ENCODE data around the gene ICAM4.
"Not testable (repeated sequence)": the region's sequence is repeated elsewhere in the genome, so short reads cannot be mapped to it uniquely, and the experiment has no call there.

The ICAM4 gene

DNA sequence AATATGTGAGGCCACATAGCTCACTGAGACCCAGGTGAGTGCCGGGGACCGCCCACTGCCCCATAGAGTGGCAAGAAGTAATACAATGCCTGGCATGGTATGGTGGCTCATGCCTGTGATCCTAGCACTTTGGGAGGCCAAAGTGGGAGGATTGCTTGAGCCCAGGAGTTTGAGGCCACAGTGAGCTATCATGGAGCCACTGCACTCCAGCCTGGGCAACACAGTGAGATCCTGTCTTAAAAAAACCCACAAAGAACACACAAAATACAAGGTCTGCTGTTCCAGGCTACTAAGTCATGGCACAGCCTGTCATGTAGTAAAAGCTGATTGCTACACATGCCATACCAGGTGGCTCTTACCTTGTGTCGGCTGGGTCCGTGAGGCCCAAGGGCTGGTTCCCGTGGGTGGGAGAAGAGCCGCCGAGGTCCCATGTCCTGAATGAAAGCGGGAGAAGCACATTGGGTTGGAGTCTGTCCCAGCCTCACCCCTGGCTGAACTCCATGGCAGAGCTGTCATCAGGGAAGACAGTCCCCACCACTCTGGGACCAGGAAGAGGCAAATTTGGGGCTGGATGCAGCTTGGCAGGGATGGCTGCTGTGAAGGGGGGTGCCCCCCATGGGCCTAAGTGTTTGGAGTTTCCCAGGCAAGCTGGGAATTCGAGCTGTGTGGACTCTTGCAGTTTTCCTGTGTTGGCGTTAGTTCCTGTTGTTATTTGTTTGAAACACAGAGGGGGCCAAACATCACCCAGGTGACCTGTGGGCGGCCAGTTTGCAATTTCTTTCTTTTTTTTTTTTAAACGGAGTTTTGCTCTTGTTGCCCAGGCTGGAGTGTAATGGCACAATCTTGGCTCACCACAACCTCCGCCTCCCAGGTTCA, 32.3 kb downstream of the ICAM4 start:
- no peak for DNase-seq (ENCODE audit: low spot score)

DNA sequence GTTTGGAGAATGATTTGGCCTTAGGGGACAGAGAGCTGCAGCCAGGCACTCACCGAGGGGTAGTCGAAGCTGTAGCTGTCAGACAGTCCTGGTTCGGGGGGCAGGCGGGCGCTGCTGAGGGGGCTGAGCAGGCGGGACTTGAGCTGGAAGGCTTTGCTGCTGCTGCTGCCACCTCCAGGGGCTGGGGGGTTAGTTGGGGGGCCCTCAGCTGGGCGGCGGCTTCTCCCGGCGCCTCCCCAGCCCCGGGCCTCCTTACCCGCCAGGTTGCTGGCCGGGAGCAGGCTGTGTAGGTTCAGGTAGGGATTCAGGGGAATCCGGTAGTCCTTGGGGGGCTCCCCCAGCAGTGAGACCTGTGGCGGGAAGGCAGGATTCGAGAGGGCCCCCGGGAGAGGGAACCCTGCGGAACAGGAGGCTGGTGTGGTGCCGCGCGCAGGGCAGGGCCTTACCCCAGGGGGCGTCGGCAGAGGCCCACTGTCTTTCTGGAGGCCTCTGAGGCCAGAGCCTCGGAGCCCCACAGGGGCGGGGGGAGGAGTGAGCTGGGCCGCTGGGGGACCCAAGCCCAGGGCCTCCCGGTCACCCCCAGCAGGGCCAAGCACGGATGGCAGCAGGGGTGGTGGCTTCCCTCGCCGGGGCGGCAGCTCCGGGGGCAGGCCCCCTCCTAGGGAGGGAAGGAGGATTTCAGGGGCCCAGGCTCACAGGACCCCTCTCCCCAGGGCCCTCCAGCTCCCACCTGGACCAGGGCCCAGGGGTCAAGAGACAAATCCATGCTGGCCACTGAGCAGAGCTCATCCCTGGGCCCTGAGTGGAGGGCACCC, 34.1 kb downstream of the ICAM4 start:
- DNase-seq (ENCODE audit: low spot score): no peak

DNA sequence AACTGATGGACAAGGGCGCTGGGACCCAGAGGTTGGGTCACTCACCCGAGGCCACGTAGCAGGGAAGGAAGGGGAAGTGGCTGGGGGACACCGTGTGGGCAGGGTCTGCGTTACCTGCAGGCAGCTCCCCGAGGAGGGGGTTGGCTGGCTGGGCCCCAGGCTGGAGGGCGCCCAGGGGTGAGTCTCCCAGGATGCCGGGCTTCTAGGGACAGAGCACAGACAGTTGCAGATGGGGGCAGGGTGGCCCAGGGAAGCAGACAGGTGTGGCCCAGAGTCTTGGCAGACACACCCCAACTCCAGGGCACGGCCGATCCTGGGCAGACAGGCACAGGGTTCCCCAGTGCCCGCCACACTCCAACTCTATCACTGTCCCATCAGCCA, 34.7 kb downstream of the ICAM4 start:
- DNase-seq (ENCODE audit: low spot score): no peak

DNA sequence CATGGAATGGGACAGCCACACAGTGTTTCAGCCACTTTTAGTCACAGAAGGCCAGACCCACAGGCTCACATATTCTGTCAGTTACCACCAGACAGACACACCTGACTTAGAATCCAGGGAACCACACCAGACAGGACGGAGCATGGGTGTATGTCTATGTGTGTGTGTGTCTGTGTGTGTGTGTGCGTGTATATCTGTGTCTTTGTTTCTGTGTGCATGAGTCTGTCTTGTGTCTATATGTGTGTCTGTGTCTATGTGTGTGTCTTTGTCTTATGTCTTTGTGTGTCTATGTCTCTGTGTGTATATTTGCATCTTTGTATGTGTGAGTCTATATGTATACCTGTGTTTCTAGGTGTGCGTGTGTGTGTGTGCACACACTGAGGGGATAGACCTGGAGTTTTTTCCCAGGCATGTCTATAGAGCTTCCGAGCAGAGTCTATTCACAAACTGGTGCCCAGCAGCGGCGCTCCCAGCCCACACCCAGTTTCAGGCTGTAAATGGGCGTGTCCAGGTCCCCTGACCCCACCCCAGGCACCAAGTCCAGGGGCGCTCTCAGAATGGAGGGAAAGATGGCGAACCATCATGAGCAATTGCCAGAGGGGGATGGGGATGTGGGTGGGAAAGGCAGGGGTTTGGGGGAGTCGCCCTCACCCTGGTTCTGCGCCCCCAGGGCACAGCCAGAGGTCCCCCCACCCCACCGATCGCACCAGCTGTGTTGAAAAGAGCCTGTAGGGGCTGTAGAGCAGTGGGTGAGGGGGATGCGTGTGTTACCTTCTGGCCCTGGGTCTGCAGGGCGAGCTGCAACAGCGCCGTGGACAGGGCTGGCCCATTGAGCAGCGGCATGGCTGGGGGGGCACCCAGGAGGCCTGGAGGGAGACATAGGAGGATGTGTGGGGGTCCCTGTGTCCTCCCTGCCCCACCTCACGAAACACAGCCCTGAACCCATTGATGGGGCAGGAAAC, 35.4 kb downstream of the ICAM4 start:
- DNase-seq (ENCODE audit: low spot score): no peak

DNA sequence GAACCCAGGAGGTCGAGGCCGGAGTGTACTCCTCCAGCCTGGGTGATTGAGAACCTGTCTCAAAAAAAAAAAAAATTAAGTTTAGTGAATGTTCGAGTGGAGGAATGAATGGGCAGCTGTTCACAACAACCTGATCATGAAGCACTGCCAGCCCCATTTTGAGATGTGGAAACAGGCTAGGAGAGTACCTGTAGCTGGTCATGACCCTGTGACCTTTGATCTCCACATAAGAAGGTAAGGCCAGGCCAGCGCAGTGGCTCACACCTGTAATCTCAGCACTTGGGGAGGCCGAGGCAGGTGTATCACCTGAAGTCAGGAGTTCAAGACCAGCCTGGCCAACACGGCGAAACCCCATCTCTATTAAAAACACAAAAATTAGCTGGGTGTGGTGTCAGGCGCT, 39.0 kb downstream of the ICAM4 start:
- DNase-seq (ENCODE audit: low spot score): no peak

DNA sequence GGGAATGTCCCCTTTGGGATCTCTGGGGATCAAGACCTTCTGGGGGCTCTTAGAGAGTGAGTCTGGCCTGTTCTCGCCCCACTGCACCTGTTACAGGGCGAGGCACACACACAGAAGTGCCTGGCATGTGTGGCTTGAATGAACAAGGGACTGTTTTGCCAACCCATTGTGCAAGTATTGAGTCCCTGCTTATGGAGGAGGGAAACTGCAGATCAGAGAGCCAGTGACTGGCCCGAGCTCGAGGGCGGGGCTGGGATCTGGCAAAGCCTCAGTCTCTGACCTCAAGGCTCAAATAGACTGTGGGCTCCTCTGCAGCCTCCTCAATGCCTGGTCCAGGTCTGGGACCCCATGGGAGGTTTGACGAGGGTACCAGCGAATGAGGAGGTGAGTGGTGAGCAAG, 41.0 kb downstream of the ICAM4 start:
- DNase-seq (ENCODE audit: low spot score): no peak

DNA sequence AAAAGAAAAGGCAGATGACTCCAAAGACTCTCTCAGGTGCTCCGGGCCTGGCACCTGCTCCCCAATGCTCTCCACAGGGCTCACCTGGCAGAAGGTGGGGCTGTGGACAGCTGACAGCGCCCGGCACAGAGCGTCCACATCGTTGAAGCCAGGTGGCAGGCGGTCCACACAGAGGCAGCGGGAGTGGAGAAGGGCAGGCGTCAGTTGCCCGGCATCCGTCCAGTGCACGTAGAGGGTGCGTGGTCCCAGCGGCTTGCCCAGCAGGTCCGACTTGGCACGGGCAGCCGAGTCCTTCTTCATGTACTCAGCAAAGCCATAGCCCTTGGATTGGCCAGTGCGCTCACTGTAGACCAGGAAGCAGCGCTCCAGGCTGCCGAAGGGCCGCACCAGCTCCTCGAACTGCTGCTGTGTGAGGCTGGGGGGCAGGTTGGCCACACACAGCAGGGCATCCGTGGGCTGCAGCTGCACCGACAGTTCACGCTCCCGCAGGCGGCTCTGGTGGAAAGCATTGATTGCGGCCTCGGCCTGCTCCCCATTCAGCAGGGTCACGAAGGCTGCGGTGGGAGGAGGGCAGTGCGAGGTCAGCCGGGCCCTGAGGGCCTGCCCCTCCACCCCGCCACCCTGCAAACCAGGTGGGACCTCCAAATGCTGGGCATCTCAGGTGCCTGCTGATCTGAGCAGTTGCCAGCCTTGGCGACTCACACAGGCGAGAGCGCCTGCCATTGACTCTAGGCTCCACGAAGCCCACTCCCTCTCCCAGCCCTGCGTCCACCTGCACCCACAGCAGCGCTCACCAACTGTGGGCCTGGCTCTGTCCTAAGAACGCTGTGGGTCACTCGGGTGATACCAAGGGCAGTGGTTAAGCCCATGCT, 42.0 kb downstream of the ICAM4 start:
- DNase-seq (ENCODE audit: low spot score): no peak

DNA sequence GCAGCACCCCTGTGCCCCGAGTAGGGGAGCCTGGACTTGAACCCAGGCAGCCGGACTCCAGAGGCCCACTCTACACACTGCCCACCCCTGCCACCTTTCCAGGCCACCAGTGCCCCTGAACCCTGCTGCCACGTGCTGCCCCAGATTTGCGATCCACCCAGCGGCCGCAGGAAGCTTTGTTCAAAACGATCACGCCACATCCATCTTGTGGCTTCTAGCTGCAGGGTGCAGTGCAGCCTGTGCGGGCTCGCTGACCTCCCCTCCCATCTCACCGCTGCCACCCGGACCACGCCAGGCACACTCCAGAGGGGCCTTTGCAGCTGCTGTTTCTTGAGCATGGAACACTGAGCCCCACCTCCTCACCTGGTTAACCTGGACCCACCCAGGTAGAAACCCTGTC, 42.8 kb downstream of the ICAM4 start:
- no peak for DNase-seq (ENCODE audit: low spot score)

DNA sequence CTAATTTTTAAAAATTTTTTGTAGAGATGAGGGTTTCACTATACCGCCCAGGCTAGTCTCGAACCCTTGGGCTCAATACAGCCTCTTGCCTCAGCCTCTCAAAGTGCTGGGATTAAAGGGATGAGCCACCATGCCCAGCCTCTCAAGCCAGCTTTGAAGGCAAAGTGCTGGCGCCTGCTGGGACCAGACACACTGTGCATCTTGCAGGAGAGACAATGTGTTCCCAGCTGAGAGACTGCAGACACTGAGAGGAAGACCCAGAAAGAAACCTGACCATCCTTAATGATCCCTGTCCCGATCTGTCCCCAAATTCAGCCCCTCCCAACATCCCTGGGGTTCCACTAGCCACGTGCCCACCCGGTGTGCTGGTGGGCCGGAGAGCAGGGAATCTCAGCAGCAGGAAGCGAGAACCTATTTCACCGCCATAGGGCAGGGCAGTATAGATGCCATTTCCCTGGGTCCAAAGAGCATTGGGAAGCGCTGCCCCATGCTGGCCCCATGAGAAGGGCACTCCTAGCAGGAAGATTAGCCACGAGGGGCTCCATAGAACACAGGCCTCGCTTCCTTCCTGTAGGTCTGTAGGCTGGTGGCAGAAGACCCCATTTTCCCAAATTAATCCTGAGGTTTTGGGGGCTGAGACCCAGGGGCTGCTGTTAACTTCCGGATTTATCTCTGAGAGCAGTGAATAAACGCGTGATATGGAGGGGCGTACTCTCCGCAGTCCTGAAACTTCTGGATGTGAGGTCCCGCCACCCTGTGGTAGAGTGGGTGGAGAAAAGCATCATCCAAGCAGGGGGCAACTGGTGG, 45.6 kb downstream of the ICAM4 start:
- no peak for DNase-seq (ENCODE audit: low spot score)

DNA sequence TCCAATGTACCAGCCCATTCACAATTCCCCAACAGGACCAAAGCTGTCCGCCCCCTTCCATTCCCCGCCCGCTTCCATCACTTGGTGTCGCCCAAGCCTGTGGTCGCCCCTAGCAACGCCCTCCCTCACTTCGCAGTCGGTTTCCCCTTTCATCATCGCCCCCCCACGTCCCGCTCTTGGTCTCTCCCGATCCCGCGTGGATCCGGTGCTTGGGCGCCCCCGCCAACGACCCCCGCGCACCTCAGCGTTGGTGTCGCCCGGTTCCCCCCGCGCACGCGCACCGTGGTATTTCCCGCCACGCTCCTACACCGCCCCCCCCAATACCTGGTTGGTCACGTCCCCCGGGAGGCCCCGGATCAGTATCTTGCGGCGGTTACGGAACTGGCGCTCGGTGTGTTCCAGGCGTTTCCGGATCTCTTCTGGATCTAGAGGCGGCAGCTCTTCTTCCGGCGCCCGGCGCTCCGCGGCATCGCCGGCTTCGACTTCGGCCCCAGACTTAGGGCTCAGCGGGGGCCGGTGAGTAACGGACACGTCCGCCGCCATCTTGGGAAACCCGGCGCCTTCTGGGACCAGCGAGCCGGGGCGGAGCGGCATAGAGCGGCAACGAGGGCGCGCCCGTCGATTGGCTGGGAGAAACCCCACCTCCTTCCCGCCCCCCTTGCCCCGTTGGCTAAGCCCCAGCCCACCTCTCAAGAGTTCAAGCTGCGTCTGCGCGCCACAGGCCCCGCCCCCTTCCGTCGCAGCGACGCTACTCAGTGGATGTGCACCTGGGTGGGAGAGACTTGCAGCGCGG, 46.4 kb downstream of the ICAM4 start, which contains the start of gene RAVER1:
TSS of gene RAVER1 (minus strand) at position 565 of the 793 bp plus-strand sequence. CDS start at position 543, 22 bp downstream.
- peak; percentile 97 for DNase-seq (ENCODE audit: low spot score)

DNA sequence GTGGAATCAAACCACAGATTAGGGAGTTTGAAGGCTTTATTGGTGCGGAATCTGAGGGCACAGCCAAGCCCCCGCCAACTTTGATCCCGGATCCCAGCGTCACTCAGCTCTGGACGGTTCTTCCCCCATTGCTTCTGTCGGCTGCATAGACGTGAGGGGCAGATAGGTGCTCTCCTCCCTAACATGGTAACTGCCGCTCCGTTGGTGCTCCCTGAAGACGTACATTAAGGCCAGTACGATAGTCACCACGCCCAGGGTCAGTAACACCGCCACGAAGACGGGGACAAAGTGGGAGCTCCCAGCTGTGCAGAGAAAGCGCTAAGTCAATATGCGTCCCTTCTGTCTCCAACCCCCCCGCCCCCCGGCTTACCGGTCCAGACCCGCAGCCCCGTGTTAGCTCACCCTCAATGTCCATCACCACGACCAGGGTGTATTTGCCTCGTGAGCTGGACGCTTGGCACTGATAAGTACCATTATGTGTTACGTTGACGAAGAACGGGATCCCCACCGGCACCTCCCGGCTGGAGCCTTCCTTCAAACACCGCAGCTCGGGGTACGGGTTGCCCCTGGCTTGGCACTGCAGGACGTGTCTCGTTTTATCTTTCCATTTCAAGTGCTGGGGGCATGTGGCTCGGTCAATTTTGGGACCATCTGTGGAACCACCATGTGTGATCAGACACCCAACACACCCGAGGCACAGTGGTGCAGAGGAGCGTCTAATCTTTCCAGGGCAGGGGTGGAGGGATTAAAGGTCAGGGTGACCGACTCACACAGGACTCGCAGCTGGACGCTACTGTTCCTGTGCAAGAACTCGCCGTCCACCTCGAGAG, 47.2 kb downstream of the ICAM4 start:
- DNase-seq (ENCODE audit: low spot score): no peak

DNA sequence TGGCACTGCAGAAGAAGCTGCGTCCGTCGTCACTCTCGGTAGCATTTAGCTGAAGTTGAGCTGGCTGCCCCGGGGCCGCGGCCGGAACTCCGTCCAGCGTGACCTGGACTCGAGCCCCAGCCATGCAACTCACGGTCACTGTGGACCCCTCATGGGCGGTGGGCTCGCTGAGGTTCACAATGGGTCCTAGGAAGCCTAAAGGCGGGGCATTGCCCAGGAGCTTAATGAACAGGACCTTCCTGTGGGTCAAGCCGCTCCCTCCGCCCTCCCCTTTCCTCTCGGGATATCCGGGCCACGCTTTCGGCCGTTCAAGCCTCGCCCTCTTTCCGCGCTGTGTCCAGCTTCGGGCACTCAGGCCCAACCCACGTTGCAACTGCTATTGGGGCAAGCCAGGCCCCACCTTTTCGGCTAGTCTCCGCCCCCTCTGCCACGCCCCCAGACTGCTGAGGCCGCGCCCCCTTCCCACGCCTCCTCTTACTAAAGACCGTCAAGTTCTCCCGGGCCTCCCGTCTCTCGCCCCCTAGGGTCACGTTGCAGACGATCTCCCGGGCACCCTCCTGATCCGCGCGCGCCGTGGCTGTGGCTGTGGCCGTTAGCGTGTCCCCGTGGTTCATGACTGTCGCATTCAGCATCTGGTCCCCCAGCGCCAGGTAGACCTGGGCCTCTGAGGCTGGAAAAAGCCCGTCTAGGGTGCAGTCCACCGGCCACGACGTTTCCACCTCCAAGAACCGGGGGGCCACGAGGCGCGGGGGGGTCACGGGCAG, 48.0 kb downstream of the ICAM4 start:
- DNase-seq (ENCODE audit: low spot score): peak; percentile 77

DNA sequence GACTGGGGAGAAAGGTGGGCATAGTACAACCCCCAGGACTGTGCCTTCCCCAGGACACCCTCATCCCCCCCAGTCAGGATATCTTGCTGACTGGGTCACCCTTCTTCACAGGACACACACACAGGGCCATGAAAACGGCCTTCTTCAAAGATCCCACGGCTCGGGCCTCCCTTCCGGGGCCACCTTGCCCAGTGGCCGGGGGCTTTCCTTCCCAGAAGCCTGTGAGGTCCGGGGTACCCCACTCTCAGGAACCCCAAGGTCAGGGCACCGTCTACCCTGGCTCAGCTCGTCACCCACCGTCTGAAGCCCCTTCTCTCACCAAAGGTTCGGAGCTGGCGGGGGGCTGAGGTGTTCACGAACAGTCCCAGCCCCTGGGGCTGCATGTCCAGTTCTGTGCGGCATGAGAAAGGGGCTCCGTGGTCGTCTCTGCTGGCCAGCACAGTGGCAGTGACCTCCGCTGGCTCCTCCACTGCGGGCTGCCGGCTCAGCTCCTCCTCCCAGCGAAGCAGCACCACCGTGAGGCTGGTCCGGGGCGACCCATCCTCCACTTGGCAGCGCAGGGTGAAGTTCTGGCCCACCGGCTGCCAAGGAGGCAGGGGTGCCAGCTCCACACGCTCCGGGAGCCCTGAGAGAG, 48.7 kb downstream of the ICAM4 start:
- no peak for DNase-seq (ENCODE audit: low spot score)

DNA sequence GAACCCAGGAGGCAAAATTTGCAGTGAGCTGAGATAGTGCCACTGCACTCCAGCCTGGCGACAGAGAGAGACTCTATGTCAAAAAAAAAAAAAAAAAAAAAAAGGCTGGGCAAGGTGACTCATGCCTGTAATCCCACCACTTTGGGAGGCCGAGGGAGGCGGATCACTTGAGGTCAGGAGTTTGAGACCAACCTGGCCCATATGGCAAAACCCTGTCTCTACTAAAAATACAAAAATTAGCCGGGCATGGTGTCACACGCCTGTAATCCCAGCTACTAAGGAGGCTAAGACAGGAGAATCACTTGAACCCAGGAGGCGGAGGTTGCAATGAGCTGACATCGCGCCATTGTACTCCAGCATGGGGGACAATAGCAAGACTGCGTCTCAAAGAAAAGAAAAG, 50.0 kb downstream of the ICAM4 start:
- DNase-seq (ENCODE audit: low spot score): not testable (repeated sequence)
